HG02938 (cell line): ENCODE data around the gene SEPSECS.
"Not testable (repeated sequence)": the region's sequence is repeated elsewhere in the genome, so short reads cannot be mapped to it uniquely, and the experiment has no call there.

Source experiments
- ATAC-seq: cut with Tn5 transposase; IDR thresholded peaks from one replicate; pipeline ENCODE4 v1.9.1; 2021; ENCODE audit warnings: mild to moderate bottlenecking, moderate library complexity; ENCODE audit not compliant: unreplicated experiment

Gene SEPSECS

DNA sequence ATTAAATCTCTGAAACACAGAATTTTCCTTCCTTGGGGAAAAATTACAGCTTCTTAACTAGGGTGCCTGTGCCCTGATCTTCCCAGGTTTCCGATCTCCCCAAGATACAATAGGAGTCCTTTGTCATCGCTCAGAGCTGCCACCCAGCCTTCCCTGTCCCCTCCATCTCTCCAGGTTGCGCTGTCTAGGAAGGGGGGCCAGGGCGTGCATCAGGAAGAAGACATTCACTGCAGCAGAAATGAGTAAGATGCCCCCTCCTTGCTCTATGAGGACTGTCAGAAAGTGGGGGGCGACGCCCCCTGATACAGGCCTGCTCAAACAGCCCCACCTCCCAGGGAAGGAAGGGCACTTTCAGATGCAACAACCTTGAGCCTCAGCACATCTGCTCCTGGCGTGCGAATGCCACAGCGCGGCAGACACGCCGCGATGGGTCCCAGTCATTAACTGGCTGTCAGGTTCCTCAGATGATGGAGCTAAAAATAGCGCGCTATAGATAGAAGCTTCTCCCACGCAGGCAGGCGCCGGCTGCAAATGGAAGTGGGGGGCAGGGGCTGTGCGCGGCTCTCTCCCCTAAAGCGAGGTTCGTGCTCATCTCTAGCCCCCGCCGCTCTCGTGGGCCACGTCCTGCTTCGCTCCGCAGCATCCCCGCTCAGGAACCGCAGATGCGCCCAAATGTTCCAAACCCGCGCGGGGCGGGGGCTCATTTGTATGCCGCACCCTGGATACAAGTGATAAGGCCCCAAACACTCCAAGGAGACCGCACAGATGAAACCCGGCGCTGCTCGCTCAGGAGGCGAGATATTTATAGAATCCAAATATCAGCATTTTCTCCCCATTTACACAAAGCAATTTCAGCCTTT is 71.9 kb downstream of the SEPSECS start:
- ATAC-seq, result no peak

DNA sequence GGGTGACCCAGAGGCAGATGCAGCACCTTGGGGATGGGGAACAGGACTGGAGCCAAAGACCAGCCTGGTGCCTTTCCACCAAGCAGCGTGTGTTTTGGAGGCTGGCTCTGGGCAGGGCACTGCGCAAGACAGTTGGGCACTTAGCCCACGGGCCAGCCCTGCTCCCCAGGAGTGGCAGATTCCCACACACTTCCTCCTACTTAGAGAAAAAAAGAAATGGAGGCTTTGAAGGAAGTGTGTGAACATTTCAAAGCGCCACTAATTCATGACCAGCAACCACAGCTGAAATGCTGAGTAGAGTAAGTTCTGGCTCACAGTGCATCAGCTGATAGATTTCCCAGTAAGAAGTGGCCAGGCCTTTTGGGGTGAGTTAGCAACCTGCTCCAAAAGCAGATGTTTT is 74.6 kb downstream of the SEPSECS start:
- ATAC-seq, result no peak

DNA sequence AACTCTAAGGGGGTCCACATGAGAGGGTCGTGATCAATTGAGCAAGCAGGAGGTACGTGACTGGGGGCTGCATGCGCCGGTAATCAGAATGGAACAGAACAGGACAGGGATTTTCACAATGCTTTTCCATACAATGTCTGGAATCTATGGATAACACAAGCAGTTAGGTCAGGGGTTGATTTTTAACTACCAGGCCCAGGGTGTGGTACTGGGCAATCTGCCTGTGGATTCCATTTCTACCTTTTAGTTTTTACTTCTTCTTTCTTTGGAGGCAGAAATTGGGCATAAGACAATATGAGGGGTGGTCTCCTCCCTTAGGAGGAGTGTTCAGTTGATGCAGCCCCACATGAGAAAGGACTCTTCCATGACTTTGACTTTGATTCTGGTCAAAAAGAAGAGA is 76.8 kb downstream of the SEPSECS start:
- ATAC-seq, result not testable (repeated sequence)

DNA sequence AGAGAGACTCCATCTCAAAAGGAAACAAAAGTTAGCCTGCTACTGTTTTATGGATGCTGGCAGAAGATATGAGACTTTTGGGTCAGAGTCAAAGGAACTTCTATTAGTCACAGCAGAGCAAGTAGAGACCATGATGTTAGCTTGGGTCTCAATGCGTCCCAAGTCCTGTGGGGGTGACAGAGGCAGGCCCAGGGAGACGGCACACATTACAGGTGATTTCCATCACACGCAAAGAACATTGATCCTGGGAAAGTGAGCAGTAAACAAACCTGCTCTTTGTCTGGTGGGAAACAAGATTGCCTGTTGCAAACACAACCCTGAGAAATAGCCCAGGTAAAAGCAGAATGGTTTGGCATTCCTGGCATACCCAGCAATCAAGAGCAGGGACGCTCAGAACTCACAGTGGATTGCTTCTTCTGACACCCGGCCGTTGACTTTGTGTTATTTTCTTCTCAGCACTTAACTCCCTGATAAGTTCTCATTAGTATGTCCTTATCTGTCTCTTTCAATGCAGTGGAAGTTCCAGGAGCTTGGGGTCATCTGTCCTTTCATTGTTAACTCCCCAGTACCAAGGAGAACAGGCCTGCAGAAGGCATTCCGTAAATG is 78.3 kb downstream of the SEPSECS start:
- no peak for ATAC-seq

DNA sequence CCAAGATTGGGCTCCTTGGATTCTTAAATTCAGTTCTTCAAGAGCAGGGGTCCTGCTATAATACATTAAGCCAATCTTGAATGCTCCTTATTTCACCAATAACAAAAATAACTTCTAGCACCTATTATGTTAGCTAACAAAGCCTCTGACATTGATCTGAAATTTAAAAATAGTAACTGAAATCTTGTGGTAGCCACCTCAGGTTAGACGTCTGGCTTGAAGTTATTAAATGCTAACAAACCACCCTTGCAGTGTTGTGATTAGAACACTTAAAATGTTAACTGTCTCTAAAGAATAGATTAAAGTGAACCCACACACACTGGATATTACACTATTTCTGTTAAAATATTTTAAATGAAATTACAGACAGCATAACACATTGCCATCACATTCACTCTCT is 79.7 kb downstream of the SEPSECS start:
- no peak for ATAC-seq

DNA sequence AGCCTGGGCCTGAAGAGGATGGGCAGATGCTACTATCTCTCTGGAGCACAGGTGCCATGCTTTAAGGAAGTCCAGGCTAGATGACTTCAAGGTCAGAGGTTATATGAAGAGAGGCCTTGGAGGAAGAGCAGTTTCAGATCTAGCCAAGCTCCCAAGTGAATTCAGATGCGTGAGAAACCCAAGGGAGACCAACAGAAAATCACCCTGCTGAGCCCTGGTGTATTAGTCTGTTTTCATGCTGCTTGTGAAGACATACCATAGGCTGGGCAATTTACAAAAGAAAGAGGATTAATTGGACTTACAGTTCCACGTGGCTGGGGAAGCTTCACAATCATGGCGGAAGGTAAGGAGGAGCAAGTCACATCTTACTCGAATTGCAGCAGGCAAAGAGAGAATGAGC is 81.7 kb downstream of the SEPSECS start:
- no peak for ATAC-seq

DNA sequence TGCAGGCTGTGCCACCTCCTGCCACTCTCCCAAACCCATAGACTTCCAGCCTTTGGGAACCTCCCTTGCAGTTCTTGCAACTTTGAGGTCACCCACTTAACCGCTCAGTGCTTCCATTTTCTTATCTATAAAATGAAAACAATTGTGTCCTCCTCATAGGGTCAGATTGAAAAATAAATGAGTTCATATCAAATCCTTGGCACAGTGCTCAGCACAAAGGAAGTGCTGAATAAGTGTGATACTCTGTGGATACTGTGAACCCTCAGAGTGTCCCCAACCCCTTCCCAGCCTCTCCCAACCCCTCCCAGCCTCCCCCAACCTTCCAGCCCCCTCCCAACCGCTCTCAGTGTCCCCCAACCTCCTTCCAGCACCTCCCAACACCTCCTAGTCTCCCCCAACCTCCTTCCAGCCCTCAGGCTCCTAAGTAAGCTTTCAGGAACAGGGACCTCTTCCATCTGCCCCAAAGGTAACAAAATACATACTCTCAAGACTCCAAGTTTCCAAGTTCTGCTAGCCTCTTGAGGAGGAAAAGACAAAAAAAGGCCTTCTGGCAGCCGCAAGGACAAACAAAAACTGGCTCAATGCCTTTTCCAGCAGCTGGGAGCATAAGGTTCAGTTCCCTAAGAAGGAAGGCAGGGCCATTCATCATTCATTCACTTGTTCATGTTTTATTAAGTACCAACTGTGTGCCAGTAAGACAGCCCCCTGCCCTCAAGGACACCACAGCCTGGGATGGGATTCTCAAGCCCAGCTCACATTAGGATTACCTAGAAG is 83.4 kb downstream of the SEPSECS start:
- ATAC-seq, result no peak

DNA sequence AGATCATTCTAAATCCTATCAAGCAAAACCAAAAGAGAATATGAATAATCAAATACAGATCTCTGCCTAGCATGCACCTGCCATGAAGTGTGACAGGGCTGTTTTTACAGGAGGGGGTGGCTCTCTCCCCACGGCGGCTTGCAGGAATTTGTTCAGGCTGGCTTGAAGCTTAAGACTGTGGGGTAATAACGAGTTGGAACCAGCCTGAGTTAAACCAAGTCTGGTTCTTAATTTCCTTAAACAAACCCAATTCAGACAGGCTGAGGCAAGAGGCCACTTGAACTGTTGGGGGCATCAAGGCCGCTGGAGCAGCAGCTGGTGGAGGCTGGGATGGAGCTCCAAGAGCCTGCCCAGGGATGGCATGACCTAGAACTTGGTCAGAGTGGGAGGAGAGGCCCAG is 84.4 kb downstream of the SEPSECS start:
- ATAC-seq, result no peak

DNA sequence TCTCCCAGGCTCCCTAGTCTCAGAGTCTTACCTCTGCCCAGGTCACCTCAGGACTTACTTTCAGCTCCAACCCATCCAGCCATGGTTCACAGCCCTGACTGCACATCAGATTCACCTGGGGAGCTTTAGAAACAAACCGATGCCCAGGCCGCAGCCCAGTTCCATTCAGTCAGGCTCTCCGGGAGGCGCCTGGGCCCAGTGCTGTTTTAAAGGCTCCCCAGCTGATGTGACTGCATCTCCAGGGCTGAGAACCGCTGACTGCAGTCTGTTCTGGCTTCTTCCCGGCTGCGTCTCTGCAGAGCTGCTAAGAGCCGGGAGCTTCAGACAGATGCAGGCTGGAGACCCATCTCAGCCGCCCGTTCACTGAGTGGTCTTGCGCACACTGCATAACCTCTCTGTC is 85.1 kb downstream of the SEPSECS start:
- no peak for ATAC-seq

DNA sequence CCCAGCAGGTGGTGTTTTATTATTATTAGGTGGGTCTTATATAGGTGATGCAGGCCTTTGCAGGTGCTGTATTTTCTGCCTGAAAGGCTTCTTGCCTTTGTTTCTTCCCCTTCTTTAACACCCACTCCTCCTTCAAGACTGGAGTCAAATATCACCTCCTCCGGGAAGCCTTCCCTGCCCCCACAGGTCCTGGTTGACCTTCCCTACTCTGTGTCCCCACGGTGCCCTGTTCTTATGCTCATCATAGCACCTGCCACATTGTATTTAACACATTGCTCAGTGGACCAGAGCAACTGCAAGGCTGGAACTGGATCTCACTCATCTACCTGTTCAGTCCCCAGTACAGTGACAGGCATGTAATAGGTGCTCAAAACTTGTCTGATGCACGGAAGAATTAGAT is 89.7 kb downstream of the SEPSECS start:
- ATAC-seq, result no peak
